A673 (cell line): ENCODE data around the gene ARHGEF1. TPM values are rescaled to one million over a fixed set of nuclear protein-coding genes. Genes with fewer than 3 reads are reported as not detected.

ENCODE experiments used
- BruUV-seq: library from RNA; stranded (reverse); fragments of 400-500 nt; replicated peaks from 2 replicates; lab custom pipeline; 2021; lab: Mats Ljungman, UMichigan
- CTCF ChIA-PET: fragments of 300-600 bp; sonication (Branson Sonifier 250); formaldehyde crosslinking; loops from one replicate; lab custom pipeline; 2022; ENCODE audit warnings: antibody characterized with exemption; lab: Charles Lee
- POLR2A ChIA-PET: fragments of 300-600 bp; sonication (Branson Sonifier 250); formaldehyde crosslinking; loops from one replicate; lab custom pipeline; 2022; ENCODE audit warnings: antibody characterized with exemption; ENCODE audit not compliant: low non-redundant PET; lab: Charles Lee
- DNase-seq: peaks from one replicate; pipeline ENCODE4 v3.0.0-alpha.2; 2015; ENCODE audit warnings: low spot score
- H3K27ac ChIP-seq: fragments of 200-600 bp; sonication (generic); 2 replicates; pipeline ENCODE4 v1.5.1; 2016; ENCODE audit warnings: mixed run types, low read depth, mild to moderate bottlenecking, mixed read lengths, antibody characterized with exemption, low read length; ENCODE audit not compliant: poor library complexity, severe bottlenecking
- H3K27me3 ChIP-seq: fragments of 200-600 bp; sonication (generic); replicated peaks from 2 replicates; pipeline ENCODE4 v1.6.1; 2017; ENCODE audit warnings: mixed run types, low read depth, mild to moderate bottlenecking, mixed read lengths, antibody characterized with exemption, low read length; ENCODE audit not compliant: insufficient read depth, poor library complexity
- H3K36me3 ChIP-seq: fragments of 200-600 bp; sonication (generic); 2 replicates; pipeline ENCODE4 v1.6.1; 2016; ENCODE audit warnings: mixed run types, mild to moderate bottlenecking, mixed read lengths, antibody characterized with exemption, low read length; ENCODE audit not compliant: insufficient read depth, poor library complexity, severe bottlenecking
- H3K4me1 ChIP-seq: fragments of 200-600 bp; sonication (generic); 2 replicates; pipeline ENCODE4 v1.6.1; 2017; ENCODE audit warnings: mixed run types, mild to moderate bottlenecking, mixed read lengths, antibody characterized with exemption, low read length; ENCODE audit not compliant: insufficient read depth, poor library complexity, severe bottlenecking
- H3K4me3 ChIP-seq: fragments of 200-600 bp; sonication (generic); 2 replicates; pipeline ENCODE4 v1.5.1; 2016; ENCODE audit warnings: low read depth, mixed run types, mild to moderate bottlenecking, mixed read lengths, low read length; ENCODE audit not compliant: poor library complexity, severe bottlenecking
- H3K9me3 ChIP-seq: fragments of 200-600 bp; sonication (generic); 2 replicates; pipeline ENCODE4 v1.6.1; 2016; ENCODE audit warnings: mixed run types, low read depth, mild to moderate bottlenecking, mixed read lengths, antibody characterized with exemption, low read length; ENCODE audit not compliant: poor library complexity, severe bottlenecking
- EZH2 ChIP-seq: fragments of 200-600 bp; sonication (generic); IDR thresholded peaks from 2 replicates; pipeline ENCODE4 v1.6.1; 2017; ENCODE audit warnings: borderline replicate concordance, low read depth, mild to moderate bottlenecking, mixed read lengths, antibody characterized with exemption, low read length; ENCODE audit not compliant: poor library complexity, severe bottlenecking
- intact Hi-C: fragments of 100-400 bp; cut with micrococcal nuclease; formaldehyde crosslinking; loops from one replicate; pipeline ENCODE4 v1.10.0; 2022; ENCODE audit not compliant: unreplicated experiment
- total RNA-seq: library from RNA; stranded (reverse); gene quantifications from 2 replicates; pipeline ENCODE4 v1.2.3, GENCODE V29; 2021
- TF ChIP-seq, protein P1 (sequence below): fragments of 300-800, 200-600 bp; sonication (generic); conservative IDR thresholded peaks from 2 replicates; pipeline ENCODE4 v1.5.1; 2017; ENCODE audit warnings: low read depth, mild to moderate bottlenecking, antibody characterized with exemption, low read length, moderate library complexity, mixed read lengths

Gene ARHGEF1
- total RNA-seq, 1 experiment from 2014 or later, result 164 TPM

DNA sequence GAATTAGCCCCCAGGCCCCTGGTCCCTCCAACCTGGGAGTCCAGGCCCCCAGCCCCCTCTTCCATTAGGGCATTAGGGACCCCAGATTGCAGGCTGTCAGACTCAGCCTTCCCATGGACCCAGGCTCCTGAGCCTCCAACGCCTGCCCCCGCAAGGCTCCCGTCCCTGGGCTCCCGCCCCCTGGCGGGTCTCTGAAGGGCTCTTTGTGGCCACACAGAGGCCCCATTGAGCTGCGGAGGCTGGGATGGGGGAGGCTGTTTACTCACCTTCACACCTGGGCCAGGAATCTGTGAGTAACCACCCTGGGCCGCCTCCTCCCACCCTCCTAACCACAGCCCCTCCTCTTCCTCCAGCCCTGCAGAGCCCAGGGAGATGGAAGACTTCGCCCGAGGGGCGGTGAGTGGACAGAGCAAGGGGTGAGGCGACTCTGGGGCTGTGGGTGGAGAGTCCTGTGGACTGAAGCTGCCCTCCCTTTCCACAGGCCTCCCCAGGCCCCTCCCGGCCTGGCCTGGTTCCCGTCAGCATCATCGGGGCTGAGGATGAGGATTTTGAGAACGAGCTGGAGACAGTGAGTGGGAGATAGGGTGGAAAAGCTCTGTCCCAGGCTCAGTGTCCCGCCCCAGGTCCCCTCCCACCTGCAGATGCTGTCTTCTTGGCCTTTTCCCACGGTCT lies 4.9 kb downstream of the ARHGEF1 start:
- H3K4me3 ChIP-seq, result no peak overlapping the region
- peaks cover 33% of the 10 kb centered on the region for H3K4me1 ChIP-seq
- no peak for DNase-seq
- H3K27me3 ChIP-seq, result no peaks in the 10 kb centered on the region
- ChIA-PET CTCF (no interaction called here), POLR2A (interaction anchor here (0.6 kb wide), 1 partner anchor 43 kb away, joined by 3 read pairs; no protein-coding TSS in a partner anchor)
- H3K36me3 ChIP-seq, result peaks cover 22% of the 10 kb centered on the region
- intact Hi-C loops, result no loop called here
- H3K27ac ChIP-seq, result peak overlapping the region; percentile 81
- H3K9me3 ChIP-seq, result no peaks in the 10 kb centered on the region
- no TSS peak for BruUV-seq
- TF ChIP-seq, protein P1, sequence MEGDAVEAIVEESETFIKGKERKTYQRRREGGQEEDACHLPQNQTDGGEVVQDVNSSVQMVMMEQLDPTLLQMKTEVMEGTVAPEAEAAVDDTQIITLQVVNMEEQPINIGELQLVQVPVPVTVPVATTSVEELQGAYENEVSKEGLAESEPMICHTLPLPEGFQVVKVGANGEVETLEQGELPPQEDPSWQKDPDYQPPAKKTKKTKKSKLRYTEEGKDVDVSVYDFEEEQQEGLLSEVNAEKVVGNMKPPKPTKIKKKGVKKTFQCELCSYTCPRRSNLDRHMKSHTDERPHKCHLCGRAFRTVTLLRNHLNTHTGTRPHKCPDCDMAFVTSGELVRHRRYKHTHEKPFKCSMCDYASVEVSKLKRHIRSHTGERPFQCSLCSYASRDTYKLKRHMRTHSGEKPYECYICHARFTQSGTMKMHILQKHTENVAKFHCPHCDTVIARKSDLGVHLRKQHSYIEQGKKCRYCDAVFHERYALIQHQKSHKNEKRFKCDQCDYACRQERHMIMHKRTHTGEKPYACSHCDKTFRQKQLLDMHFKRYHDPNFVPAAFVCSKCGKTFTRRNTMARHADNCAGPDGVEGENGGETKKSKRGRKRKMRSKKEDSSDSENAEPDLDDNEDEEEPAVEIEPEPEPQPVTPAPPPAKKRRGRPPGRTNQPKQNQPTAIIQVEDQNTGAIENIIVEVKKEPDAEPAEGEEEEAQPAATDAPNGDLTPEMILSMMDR, result no peak

DNA sequence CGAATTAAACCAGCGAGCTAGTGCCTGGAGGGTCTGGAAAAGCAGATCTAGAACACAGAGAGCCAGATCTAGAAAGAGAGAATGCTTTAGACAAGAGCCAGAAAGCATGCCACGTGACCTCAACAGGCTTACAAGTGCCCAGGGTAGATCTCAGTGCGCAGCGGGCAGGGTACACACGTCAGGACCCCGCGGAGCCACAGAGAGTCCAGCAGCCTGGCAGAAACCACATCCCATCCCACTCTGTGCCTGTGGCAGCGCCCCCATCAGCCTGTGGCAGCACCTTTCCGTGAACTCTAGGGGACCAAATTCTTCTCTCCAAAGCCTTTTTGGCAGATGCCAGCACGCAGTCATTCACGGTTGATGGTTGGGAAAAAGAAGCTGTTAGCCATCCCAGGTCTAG lies 5.9 kb downstream of the ARHGEF1 start:
- TF ChIP-seq EZH2, result no peak
- TF ChIP-seq, protein P1, result no peak
- peaks cover 26% of the 10 kb centered on the region for H3K36me3 ChIP-seq
- H3K27me3 ChIP-seq, result no peaks in the 10 kb centered on the region
- no peak overlapping the region for H3K4me3 ChIP-seq
- no peak for DNase-seq
- no TSS peak for BruUV-seq
- intact Hi-C loops, result no loop called here
- ChIA-PET CTCF (no interaction called here), POLR2A (no interaction called here)
- H3K4me1 ChIP-seq, result peaks cover 33% of the 10 kb centered on the region
- no peaks in the 10 kb centered on the region for H3K9me3 ChIP-seq
- H3K27ac ChIP-seq, result no peak overlapping the region

DNA sequence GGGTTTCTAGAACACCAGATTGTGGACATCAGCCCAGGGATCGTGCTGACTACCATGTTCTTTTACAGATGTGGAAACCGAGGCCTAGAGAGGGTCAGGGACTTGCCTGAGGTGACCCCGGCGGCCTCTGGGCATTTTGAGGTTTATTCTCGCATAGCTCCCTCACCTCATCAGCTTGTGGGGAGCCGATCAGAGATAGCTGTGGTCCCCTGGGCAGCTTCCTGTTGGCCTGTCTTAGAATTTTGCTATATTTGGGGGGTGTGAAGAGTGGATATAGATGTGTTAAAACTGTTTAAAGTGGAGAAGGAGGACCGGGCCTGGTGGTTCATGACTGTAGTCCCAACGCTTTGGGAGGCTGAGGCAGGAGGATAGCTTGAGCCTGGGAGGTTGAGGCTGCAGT lies 6.9 kb downstream of the ARHGEF1 start:
- POLR2A ChIA-PET, result no interaction called here
- Histone ChIP-seq H3K4me1 (peaks cover 32% of the 10 kb centered on the region), H3K27ac (no peak overlapping the region), H3K27me3 (no peaks in the 10 kb centered on the region), H3K4me3 (no peak overlapping the region), H3K36me3 (peaks cover 32% of the 10 kb centered on the region), H3K9me3 (no peaks in the 10 kb centered on the region)
- CTCF ChIA-PET, result no interaction called here
- TF ChIP-seq EZH2, result no peak
- TF ChIP-seq, protein P1, result no peak
- no peak for DNase-seq
- intact Hi-C loops, result no loop called here
- no TSS peak for BruUV-seq
